VCaP (cell line): ENCODE data around the gene EFHC1.

Experiments used
- H3K27ac ChIP-seq: fragments of 450-650 bp; 2 replicates; pipeline ENCODE4 v1.5.1; 2017
- TF ChIP-seq, protein P1 (sequence below): fragments of 450-650 bp; conservative IDR thresholded peaks from 2 replicates; pipeline ENCODE4 v1.5.1; 2017; ENCODE audit warnings: mild to moderate bottlenecking, moderate library complexity

Gene EFHC1

DNA sequence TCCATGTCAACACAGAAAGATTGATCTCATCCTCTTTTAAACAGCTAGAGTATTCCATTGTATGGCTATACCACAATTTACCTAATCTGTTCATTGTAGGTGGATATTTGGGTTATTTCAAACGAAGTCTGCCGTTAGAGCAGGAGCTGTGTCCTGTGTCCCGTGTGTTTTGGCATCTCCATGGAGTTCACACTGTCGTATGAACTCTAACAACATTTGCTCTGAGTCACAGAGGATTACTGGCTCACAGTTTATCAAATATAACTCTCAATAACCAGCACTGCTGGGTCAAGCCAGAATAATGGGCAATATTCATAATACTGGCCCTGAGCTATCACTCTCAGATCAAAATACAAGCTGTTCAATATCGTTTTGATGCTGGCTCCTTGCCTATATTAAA is 140.3 kb downstream of the EFHC1 start:
- TF ChIP-seq, protein P1, sequence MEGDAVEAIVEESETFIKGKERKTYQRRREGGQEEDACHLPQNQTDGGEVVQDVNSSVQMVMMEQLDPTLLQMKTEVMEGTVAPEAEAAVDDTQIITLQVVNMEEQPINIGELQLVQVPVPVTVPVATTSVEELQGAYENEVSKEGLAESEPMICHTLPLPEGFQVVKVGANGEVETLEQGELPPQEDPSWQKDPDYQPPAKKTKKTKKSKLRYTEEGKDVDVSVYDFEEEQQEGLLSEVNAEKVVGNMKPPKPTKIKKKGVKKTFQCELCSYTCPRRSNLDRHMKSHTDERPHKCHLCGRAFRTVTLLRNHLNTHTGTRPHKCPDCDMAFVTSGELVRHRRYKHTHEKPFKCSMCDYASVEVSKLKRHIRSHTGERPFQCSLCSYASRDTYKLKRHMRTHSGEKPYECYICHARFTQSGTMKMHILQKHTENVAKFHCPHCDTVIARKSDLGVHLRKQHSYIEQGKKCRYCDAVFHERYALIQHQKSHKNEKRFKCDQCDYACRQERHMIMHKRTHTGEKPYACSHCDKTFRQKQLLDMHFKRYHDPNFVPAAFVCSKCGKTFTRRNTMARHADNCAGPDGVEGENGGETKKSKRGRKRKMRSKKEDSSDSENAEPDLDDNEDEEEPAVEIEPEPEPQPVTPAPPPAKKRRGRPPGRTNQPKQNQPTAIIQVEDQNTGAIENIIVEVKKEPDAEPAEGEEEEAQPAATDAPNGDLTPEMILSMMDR: no peak
- no peak overlapping the region for H3K27ac ChIP-seq

DNA sequence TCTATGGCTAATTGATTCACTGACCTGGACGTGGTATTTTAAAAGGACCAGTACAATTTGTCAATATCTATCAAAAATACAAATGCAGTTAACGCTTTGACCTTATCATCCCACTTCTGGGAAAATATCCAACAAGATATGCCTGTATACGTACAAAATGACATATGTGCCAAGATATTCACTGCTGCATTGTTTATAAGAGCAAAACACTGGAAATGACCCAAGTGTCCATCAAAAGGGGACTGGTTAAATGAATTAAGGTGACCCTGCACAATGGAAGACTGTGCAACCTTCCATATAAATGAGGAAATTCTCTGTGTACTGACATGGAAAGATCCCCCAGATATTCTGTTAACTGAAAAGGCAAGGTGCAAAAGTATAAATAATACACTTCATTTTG is 142.8 kb downstream of the EFHC1 start:
- TF ChIP-seq, protein P1: no peak
- H3K27ac ChIP-seq: no peak overlapping the region; the same call in 1 of the 2 replicates

DNA sequence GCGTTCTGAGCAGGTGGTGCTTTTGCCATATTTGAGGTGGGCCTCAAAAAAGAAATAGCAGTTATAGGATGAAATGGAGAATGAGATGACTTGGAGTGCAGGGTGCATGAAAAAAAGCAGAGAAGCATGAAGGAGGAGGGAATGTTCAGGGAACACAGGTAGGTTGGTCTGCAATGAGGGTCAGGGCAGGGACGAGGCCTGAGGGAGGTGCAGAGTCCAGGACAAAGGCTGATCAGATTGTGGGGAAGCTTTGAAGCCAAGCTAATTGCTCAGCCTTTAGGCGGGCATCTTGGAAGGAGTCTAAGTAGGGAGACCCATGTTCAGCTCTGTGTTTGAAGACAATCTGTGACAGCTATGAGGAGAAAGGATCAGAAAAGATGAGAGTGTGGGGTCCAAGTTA is 144.7 kb downstream of the EFHC1 start:
- H3K27ac ChIP-seq: no peak overlapping the region
- TF ChIP-seq, protein P1: no peak

DNA sequence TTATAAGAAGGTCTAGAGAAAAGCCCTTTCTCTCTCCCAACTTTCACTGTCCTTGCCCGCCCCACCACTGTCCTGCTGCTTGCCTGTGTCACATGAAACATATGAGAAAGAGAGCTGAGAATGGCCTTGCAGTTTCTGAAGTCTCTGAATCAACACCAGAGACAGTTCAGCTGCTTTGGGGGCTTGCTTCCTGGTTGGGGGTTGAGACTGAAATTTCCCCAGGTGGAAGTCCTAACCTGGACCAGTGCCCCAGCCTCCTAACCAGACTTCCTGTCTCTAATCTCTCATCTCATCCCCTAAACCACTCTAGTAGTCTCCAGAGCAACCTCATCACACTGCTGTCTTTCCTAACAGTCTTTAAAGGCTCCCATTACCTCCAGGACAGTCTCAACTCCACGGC is 146.1 kb downstream of the EFHC1 start:
- TF ChIP-seq, protein P1: no peak
- no peak overlapping the region for H3K27ac ChIP-seq

GRCh38 chr6:52566853-52567279 is 146.7 kb downstream of the EFHC1 start:
- no peak overlapping the region for H3K27ac ChIP-seq
- TF ChIP-seq, protein P1: no peak

GRCh38 chr6:52568320-52568719 is 148.2 kb downstream of the EFHC1 start:
- TF ChIP-seq, protein P1: no peak
- H3K27ac ChIP-seq: no peak overlapping the region

DNA sequence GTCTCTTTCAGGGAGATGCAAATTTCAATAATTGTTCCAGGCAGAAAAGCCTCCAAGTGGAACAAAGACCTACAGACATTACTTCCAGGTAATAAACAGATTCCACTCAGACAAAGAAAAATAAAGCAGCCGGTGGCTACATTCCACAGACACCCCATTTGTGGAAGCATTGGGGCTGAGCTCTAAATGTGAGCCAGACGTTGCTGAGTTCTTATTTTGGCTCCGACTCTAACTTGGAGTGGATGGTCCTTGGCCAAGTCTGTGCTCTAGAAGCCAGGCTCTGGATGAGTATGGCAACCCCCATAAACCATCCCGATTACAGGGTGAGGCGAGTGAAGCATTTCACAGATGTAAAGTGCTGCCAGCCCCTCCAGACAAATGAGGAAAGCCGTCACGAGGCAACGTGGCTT is 150.2 kb downstream of the EFHC1 start:
- no peak overlapping the region; the same call in 1 of the 2 replicates for H3K27ac ChIP-seq
- TF ChIP-seq, protein P1: no peak
